Activated CD8-positive, alpha-beta memory T cell treated with anti-CD3 and anti-CD28 coated beads, Interleukin-2, amount 50 U/mL, for 4 hours (primary cell): ENCODE measurements around the gene SCT.

Experiments used
- DNase-seq: peaks from one replicate; pipeline ENCODE4 v3.0.0-alpha.2; 2020

Gene SCT

GRCh38 chr11:643366-643765, 16.4 kb upstream of the SCT start:
- no peak for DNase-seq

DNA sequence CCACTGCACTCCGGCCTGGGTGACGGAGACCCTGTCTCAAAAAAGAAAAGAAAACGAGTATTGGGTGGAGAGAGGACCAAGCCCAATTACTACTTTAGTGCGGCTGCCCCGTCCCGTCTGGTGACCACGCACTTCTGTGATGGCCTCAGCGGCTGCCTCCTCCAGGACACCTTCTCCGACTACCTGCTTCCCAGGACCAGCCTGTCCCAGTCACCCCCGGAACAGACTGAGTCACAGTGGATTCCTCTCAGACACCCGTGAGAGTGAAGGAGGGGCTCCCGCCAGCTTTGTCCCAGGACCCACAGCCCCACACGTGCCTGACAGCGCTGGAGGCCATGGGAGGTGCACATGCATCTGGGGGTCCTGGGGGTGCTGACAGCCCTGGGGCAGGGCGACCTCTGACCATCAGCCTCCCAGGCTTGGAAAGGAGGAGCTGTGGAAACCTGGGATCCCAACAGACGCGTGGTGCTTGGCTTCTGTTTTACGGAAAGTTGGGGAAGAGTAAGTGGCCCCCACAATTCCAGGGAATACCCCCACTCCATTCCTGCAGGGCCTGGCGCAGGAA, 14.9 kb upstream of the SCT start:
- DNase-seq = no peak

DNA sequence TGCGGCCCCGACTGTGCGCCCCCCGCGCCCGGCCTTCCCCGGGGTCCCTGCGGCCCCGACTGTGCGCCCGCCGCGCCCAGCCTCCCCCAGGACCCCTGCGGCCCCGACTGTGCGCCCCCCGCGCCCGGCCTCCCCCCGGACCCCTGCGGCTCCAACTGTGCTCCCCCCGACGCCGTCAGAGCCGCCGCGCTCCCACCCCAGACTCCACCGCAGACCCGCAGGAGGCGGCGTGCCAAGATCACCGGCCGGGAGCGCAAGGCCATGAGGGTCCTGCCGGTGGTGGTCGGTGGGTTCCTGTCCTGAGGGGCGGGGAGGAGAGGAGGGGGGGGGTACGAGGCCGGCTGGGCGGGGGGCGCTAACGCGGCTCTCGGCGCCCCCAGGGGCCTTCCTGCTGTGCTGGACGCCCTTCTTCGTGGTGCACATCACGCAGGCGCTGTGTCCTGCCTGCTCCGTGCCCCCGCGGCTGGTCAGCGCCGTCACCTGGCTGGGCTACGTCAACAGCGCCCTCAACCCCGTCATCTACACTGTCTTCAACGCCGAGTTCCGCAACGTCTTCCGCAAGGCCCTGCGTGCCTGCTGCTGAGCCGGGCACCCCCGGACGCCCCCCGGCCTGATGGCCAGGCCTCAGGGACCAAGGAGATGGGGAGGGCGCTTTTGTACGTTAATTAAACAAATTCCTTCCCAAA, 13.2 kb upstream of the SCT start:
- no peak for DNase-seq

DNA sequence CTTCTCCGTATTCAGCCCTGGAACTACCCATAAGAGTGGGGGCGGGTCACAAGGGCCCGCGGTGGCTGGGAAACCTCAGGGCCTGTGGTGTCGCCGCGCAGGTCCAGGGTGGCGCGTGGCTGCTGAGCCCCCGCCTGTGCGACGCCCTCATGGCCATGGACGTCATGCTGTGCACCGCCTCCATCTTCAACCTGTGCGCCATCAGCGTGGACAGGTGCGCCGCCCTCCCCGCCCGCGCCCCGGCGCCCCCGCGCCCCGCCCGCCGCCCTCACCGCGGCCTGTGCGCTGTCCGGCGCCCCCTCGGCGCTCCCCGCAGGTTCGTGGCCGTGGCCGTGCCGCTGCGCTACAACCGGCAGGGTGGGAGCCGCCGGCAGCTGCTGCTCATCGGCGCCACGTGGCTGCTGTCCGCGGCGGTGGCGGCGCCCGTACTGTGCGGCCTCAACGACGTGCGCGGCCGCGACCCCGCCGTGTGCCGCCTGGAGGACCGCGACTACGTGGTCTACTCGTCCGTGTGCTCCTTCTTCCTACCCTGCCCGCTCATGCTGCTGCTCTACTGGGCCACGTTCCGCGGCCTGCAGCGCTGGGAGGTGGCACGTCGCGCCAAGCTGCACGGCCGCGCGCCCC, 12.5 kb upstream of the SCT start:
- DNase-seq = no peak

GRCh38 chr11:638631-639331, 11.8 kb upstream of the SCT start:
- no peak for DNase-seq

GRCh38 chr11:637593-638521, 10.9 kb upstream of the SCT start:
- no peak for DNase-seq

DNA sequence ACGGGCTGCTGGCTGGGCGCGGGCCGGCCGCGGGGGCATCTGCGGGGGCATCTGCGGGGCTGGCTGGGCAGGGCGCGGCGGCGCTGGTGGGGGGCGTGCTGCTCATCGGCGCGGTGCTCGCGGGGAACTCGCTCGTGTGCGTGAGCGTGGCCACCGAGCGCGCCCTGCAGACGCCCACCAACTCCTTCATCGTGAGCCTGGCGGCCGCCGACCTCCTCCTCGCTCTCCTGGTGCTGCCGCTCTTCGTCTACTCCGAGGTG, 10.3 kb upstream of the SCT start:
- DNase-seq = no peak

DNA sequence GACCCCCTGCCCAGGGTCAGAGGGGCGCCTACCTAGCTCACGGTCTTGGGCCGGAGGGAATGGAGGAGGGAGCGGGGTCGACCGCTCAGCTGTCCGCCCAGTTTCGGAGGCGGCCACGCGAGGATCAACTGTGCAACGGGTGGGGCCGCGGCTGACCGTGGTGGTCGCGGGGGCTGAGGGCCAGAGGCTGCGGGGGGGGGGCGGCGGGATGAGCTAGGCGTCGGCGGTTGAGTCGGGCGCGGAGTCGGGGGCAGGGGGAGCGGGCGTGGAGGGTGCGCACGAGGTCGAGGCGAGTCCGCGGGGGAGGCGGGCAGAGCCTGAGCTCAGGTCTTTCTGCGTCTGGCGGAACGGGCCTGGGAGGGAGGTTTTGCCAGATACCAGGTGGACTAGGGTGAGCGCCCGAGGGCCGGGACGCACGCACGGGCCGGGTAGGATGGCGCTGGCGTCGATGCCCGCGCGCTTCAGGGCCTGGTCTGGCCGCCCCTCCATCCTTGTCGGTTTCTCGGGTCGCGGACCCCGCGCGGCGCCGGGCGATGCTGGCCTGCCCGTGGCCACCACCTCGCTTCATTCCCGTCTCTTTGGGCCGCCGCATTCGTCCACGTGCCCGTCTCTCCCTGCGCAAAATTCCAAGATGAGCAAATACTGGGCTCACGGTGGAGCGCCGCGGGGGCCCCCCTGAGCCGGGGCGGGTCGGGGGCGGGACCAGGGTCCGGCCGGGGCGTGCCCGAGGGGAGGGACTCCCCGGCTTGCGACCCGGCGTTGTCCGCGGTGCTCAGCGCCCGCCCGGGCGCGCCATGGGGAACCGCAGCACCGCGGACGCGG, 9.7 kb upstream of the SCT start, which contains the start of gene DRD4:
DRD4 (plus strand) TSS at position 759 of the 822 bp plus-strand sequence; CDS start at position 795, 36 bp downstream.
- DNase-seq = no peak

DNA sequence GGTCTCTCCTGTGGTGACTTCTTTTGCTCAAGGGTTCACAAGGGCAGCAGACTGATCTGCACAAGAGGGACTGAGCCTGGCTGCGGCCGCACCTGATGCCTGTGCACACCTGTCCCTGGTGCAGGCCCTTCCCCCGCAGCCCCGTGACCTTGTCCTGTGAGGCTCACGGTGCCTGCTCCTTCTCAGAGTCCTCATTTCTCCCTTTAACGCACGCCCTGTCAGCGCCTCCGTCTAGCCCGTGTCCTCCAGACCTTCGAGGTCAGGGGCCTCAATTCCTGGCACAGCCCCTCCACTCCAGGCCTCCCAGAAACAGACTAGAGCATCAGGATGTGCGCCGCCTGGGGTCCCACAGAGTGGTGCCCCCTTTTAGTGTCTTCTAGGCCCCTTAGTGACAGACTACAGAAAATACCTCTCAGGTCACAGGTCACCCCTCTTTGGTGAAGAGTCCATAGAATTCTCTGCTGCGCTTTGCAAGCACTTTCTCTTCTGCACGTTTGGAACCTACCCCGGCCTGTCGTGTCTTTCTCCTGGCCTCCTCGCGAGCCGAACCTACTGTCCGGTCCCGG, 9.0 kb upstream of the SCT start:
- DNase-seq = no peak

DNA sequence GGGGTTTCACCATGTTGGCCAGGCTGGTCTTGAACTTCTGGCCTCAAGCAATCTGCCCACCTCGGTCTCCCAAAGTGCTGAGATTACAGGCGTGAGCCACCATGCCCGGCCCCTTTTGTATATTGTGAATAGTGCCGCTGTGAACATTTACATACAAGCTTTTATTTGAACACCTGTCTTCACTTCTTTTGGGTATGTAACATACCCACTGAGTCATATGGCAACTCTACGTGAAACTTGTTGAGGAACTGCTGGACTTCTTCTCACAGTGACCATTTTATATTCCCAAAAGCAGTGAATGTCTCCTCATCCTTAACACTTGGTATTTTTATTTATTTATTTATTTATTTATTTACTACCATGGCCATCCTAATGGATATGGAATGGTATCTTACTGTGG, 3.9 kb upstream of the SCT start:
- DNase-seq = no peak

DNA sequence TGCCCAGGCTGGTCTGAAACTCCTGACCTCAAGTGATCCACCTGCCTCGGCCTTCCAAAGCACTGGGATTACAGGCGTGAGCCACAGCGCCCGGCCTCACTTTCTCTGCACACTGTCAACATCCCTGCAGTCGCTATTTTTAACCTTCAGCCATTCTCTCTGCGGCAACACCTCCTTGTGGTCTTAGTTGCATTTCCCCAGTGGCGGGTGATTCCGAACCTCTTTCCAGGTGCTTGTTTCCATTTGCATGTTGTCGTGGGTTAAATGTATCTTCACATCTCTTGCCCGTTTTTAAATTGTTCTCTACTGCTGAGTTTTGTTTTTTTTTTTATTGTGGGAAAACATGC, 2.2 kb upstream of the SCT start:
- DNase-seq = no peak

GRCh38 chr11:628056-628455, 1.1 kb upstream of the SCT start:
- no peak for DNase-seq

DNA sequence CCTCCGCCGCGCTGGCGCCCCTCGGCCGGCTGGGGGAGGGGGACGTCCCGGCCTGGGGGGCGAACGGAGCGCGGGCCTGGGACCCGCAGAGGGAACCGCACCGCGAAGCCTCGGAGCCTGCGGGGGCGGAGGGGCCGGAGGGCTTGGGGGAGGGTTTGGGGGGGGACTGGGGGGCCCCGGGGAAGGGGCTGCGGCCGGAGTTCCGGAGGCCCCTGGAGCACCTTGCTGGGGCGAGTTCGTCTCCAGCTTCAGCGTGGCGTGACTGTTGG, 261 bp upstream of the SCT start:
- DNase-seq = no peak

DNA sequence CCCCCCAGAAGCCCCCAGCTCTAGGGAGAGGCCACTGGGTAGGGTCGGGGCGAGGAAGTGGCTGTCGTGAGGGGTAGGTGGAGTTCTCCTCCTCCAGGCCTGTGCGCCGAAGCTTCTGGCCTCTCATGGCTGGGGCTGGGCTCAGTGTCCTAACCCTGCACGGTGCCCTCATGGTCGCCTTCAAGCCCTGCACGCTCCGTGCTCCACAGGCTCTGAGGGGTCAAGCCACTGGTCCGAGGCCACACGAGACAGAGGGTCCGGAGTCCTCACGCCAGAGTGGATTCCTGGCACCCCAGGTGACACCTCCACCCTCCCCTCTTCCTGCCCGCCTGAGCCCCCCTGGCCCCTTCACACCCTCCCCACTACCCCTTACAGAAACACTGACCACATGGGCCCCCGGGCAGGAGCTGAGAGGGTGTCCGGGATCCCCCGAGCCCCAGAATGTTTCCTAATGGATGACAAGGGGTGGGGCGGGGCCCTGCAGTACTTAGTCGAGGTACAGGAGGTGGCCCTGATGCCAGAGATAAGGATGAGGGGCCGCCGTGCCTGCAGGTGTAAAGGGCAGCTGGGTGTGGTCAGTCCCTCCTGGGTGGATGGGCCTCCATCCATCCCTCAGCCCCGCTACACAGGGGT, 1.2 kb downstream of the SCT start:
- no peak for DNase-seq

GRCh38 chr11:624705-625635, 2.0 kb downstream of the SCT start, which contains the start of gene CDHR5:
Gene CDHR5, minus strand, starts transcription at chr11:624955. Its CDS starts 53 bp downstream, at chr11:624902.
- no peak for DNase-seq

- no peak for DNase-seq
Observed at GRCh38 chr11:623999-624704, 2.8 kb downstream of the SCT start.

- no peak for DNase-seq
Observed at GRCh38 chr11:623349-623869, 3.6 kb downstream of the SCT start.

DNA sequence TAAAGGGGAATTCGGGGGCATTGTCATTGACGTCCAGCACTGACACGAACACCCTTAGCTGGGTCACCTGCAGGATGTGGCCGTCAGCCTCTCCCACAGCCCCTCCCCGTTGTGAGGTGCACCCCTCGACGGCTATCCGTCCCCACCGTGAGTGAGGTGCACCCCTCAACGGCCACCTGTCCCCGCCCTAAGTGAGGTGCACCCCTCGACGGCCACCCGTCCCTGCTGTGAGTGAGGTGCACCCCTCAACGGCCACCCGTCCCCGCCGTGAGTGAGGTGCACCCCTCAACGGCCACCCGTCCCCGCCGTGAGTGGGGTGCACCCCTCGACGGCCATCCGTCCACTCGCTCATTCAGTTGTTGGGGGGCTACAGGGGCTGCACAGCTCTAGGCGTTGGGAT, 5.1 kb downstream of the SCT start:
- no peak for DNase-seq
